HepG2 (cell line): ENCODE measurements around the gene SYS1. TPM values are rescaled to one million over a fixed set of nuclear protein-coding genes. Genes with fewer than 3 reads are reported as not detected.

Experiments used
- ETV6 ChIP-seq: sonication (generic); formaldehyde crosslinking; conservative IDR thresholded peaks from 2 replicates; pipeline ENCODE4 v1.4.0; 2020; ENCODE audit warnings: missing genetic modification reagents
- JDP2 ChIP-seq: sonication (generic); formaldehyde crosslinking; IDR thresholded peaks from 2 replicates; pipeline ENCODE4 v1.8.1; 2022; ENCODE audit warnings: missing genetic modification reagents, borderline replicate concordance
- KDM2A ChIP-seq: sonication (generic); formaldehyde crosslinking; IDR thresholded peaks from 2 replicates; pipeline ENCODE4 v1.4.0; 2020; ENCODE audit warnings: low read depth, missing genetic modification reagents, borderline replicate concordance
- KLF16 ChIP-seq, 2 experiments: sonication (generic) in 1 of 2; formaldehyde crosslinking in 1 of 2; IDR thresholded peaks; 2 replicates each; pipeline versions ENCODE4 v1.6.1 to v1.8.0; 2016 to 2023; ENCODE audit warnings: missing genetic modification reagents in 2 of 2, missing compliant biosample characterization in 1 of 2
- LCORL ChIP-seq, 2 experiments: fragments of 450-650 bp in 1 of 2; sonication (generic) in 1 of 2; formaldehyde crosslinking in 1 of 2; IDR thresholded peaks; 2 replicates each; pipeline versions ENCODE4 v1.5.0 to v1.6.1; 2017 to 2020; ENCODE audit warnings: antibody characterized with exemption in 1 of 2, missing genetic modification reagents in 1 of 2
- MIXL1 ChIP-seq: IDR thresholded peaks from 2 replicates; pipeline ENCODE4 v1.6.1; 2016
- MTA1 ChIP-seq: sonication (generic); formaldehyde crosslinking; IDR thresholded peaks from 2 replicates; pipeline ENCODE4 v1.4.0; 2020; ENCODE audit warnings: missing genetic modification reagents, mild to moderate bottlenecking, borderline replicate concordance
- MXD4 ChIP-seq: IDR thresholded peaks from 2 replicates; pipeline ENCODE4 v1.6.1; 2016; ENCODE audit warnings: mild to moderate bottlenecking, missing biosample characterization, missing genetic modification reagents
- MYNN ChIP-seq: sonication (generic); formaldehyde crosslinking; IDR thresholded peaks from 2 replicates; pipeline ENCODE4 v1.4.0; 2020; ENCODE audit warnings: mild to moderate bottlenecking, low read depth, missing genetic modification reagents
- RBM39 ChIP-seq: fragments of 200-400 bp; formaldehyde crosslinking; IDR thresholded peaks from one replicate; pipeline ENCODE4 v1.6.1; 2018; ENCODE audit warnings: antibody characterized with exemption, mild to moderate bottlenecking, low read depth, low read length; ENCODE audit not compliant: poor library complexity, severe bottlenecking
- SOX6 ChIP-seq, 2 experiments: fragments of 450-650 bp in 1 of 2; sonication (generic) in 1 of 2; formaldehyde crosslinking in 1 of 2; IDR thresholded peaks; 2 replicates each; pipeline versions ENCODE4 v1.4.0 to v1.6.1; 2017 to 2020; ENCODE audit warnings: antibody characterized with exemption in 1 of 2, mild to moderate bottlenecking in 1 of 2, missing genetic modification reagents in 1 of 2
- SRSF9 ChIP-seq: fragments of 200-400 bp; formaldehyde crosslinking; IDR thresholded peaks from 2 replicates; pipeline ENCODE4 v1.6.1; 2018; ENCODE audit warnings: borderline replicate concordance, mild to moderate bottlenecking, low read depth, low read length; ENCODE audit not compliant: insufficient read depth, poor library complexity, severe bottlenecking
- ZBTB7A ChIP-seq: sonication (generic); formaldehyde crosslinking; IDR thresholded peaks from 2 replicates; pipeline ENCODE4 v1.8.0; 2022; ENCODE audit warnings: mild to moderate bottlenecking, missing genetic modification reagents
- ZNF713 ChIP-seq: sonication (generic); formaldehyde crosslinking; IDR thresholded peaks from 2 replicates; pipeline ENCODE4 v1.4.0; 2020; ENCODE audit warnings: mild to moderate bottlenecking, missing genetic modification reagents
- polyA plus RNA-seq, 8 experiments: library from polyadenylated mRNA; depleted of rRNA in 3 of 8; stranded (reverse) in 7 of 8; unstranded in 1 of 8; fragments of >200 nt; fragmentation: Illumina TruSeq in 4 of 8; extraction: Trizol in 4 of 8; gene quantifications; 2 replicates each; pipeline versions ENCODE4 v1.2.1 to v1.2.3, GENCODE V29; 2011 to 2016; ENCODE audit warnings: low read depth in 4 of 8, missing spikeins in 1 of 8, mixed read lengths in 1 of 8; ENCODE audit not compliant: insufficient read depth in 1 of 8
- total RNA-seq, 5 experiments: library from RNA; depleted of rRNA; stranded (reverse); fragments of >200 nt; fragmentation: Illumina TruSeq; extraction: Trizol; gene quantifications; 2 replicates each; pipeline ENCODE4 v1.2.3, GENCODE V29; 2016; ENCODE audit warnings: low read depth in 1 of 5
- TF ChIP-seq, protein P1 (sequence below): sonication (generic); formaldehyde crosslinking; IDR thresholded peaks from 2 replicates; pipeline ENCODE4 v1.8.1; 2023; ENCODE audit warnings: mild to moderate bottlenecking, missing genetic modification reagents, borderline replicate concordance
- TF ChIP-seq, protein P2 (sequence below): sonication (generic); formaldehyde crosslinking; IDR thresholded peaks from 2 replicates; pipeline ENCODE4 v1.4.0; 2020; ENCODE audit warnings: mild to moderate bottlenecking, missing genetic modification reagents
- TF ChIP-seq, protein P3 (sequence below): sonication (generic); formaldehyde crosslinking; IDR thresholded peaks from 2 replicates; pipeline ENCODE4 v1.4.0; 2020; ENCODE audit warnings: missing genetic modification reagents
- TF ChIP-seq, protein P4 (sequence below): sonication (generic); formaldehyde crosslinking; IDR thresholded peaks from 2 replicates; pipeline ENCODE4 v1.4.0; 2020; ENCODE audit warnings: missing genetic modification reagents
- TF ChIP-seq, protein P5 (sequence below): sonication (generic); formaldehyde crosslinking; IDR thresholded peaks from 2 replicates; pipeline ENCODE4 v1.4.0; 2020; ENCODE audit warnings: missing genetic modification reagents
- TF ChIP-seq, protein P6 (sequence below): sonication (generic); formaldehyde crosslinking; IDR thresholded peaks from 2 replicates; pipeline ENCODE4 v1.4.0; 2020; ENCODE audit warnings: missing genetic modification reagents
- TF ChIP-seq, protein P7 (sequence below): sonication (generic); formaldehyde crosslinking; IDR thresholded peaks from 2 replicates; pipeline ENCODE4 v1.4.0; 2020; ENCODE audit warnings: mild to moderate bottlenecking, missing genetic modification reagents

Gene SYS1
- total and polyA plus RNA-seq, 2 of the 13 experiments (the other 11 are each of a cell fraction or from before 2014, with no cell fraction given) = 38.3 to 65.6 TPM

DNA sequence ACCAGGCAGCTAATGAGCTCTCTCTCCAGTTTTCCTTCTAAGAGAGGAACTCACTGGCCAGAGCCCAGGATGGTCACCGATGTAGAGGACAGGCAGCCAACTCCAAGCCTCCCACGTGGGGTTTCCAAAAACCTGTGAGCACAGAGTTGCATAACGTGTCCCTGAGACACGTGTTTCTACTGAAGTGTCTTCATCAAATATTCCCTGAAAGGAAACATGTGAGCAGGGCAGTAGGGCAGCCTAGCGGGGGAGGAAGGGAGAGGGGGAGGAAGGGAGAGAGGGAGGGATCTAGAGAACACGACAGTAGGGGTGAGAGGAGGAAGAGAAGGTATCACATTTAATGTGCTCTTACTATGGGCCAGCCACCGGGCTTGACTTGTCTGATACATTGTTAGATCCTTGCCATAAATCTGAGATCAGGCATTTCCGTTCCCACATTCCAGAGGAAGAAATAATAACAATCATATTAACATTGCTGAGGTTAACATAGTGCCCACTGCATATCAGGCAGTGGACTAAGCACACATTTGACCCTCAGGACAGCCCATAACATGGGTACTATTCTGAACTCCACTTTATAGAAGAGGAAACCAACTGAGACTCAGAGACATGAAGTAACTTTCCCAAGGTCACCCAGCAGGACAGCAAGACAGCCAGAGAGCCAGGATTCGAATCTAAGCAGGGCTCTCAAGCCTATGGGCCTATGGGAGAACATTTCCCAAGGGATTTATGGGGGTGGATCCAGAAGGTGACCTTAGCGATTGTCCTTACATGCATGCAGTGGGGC is 4.5 kb upstream of the SYS1 start (continued):
- TF ChIP-seq, protein P1, sequence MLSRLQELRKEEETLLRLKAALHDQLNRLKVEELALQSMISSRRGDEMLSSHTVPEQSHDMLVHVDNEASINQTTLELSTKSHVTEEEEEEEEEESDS = no peak
- TF ChIP-seq, protein P2, sequence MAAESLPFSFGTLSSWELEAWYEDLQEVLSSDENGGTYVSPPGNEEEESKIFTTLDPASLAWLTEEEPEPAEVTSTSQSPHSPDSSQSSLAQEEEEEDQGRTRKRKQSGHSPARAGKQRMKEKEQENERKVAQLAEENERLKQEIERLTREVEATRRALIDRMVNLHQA (CRISPR knock-in tag) = no peak
- TF ChIP-seq RBM39 = no peak
- TF ChIP-seq ETV6 (CRISPR knock-in tag) = no peak
- TF ChIP-seq, protein P3, sequence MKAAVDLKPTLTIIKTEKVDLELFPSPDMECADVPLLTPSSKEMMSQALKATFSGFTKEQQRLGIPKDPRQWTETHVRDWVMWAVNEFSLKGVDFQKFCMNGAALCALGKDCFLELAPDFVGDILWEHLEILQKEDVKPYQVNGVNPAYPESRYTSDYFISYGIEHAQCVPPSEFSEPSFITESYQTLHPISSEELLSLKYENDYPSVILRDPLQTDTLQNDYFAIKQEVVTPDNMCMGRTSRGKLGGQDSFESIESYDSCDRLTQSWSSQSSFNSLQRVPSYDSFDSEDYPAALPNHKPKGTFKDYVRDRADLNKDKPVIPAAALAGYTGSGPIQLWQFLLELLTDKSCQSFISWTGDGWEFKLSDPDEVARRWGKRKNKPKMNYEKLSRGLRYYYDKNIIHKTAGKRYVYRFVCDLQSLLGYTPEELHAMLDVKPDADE (CRISPR knock-in tag) = no peak
- TF ChIP-seq ZBTB7A (CRISPR knock-in tag) = no peak
- TF ChIP-seq ZNF713 = no peak
- TF ChIP-seq, protein P4, sequence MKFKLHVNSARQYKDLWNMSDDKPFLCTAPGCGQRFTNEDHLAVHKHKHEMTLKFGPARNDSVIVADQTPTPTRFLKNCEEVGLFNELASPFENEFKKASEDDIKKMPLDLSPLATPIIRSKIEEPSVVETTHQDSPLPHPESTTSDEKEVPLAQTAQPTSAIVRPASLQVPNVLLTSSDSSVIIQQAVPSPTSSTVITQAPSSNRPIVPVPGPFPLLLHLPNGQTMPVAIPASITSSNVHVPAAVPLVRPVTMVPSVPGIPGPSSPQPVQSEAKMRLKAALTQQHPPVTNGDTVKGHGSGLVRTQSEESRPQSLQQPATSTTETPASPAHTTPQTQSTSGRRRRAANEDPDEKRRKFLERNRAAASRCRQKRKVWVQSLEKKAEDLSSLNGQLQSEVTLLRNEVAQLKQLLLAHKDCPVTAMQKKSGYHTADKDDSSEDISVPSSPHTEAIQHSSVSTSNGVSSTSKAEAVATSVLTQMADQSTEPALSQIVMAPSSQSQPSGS (CRISPR knock-in tag) = peak; percentile 50; the same call in 1 of the 2 replicates
- TF ChIP-seq, protein P5, sequence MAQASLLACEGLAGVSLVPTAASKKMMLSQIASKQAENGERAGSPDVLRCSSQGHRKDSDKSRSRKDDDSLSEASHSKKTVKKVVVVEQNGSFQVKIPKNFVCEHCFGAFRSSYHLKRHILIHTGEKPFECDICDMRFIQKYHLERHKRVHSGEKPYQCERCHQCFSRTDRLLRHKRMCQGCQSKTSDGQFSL (CRISPR knock-in tag) = no peak
- no peak for TF ChIP-seq SOX6 (IDR thresholded peaks at IDR 0.05)
- TF ChIP-seq SOX6 (CRISPR knock-in tag; IDR thresholded peaks at IDR 0.05) = no peak
- no peak for TF ChIP-seq KDM2A (CRISPR knock-in tag)
- TF ChIP-seq JDP2 = no peak
- TF ChIP-seq MTA1 (CRISPR knock-in tag) = no peak
- TF ChIP-seq MXD4 (CRISPR knock-in tag) = no peak; the same call in 1 of the 2 replicates
- no peak for TF ChIP-seq MIXL1 (CRISPR knock-in tag)
- TF ChIP-seq, protein P6, sequence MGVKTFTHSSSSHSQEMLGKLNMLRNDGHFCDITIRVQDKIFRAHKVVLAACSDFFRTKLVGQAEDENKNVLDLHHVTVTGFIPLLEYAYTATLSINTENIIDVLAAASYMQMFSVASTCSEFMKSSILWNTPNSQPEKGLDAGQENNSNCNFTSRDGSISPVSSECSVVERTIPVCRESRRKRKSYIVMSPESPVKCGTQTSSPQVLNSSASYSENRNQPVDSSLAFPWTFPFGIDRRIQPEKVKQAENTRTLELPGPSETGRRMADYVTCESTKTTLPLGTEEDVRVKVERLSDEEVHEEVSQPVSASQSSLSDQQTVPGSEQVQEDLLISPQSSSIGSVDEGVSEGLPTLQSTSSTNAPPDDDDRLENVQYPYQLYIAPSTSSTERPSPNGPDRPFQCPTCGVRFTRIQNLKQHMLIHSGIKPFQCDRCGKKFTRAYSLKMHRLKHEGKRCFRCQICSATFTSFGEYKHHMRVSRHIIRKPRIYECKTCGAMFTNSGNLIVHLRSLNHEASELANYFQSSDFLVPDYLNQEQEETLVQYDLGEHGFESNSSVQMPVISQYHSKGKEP (CRISPR knock-in tag) = no peak
- TF ChIP-seq SRSF9 = no peak
- TF ChIP-seq, protein P7, sequence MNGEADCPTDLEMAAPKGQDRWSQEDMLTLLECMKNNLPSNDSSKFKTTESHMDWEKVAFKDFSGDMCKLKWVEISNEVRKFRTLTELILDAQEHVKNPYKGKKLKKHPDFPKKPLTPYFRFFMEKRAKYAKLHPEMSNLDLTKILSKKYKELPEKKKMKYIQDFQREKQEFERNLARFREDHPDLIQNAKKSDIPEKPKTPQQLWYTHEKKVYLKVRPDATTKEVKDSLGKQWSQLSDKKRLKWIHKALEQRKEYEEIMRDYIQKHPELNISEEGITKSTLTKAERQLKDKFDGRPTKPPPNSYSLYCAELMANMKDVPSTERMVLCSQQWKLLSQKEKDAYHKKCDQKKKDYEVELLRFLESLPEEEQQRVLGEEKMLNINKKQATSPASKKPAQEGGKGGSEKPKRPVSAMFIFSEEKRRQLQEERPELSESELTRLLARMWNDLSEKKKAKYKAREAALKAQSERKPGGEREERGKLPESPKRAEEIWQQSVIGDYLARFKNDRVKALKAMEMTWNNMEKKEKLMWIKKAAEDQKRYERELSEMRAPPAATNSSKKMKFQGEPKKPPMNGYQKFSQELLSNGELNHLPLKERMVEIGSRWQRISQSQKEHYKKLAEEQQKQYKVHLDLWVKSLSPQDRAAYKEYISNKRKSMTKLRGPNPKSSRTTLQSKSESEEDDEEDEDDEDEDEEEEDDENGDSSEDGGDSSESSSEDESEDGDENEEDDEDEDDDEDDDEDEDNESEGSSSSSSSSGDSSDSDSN (CRISPR knock-in tag) = no peak
- 0 out of 2 replicates have a peak, but pooled peaks have one; percentile 17 for TF ChIP-seq LCORL (IDR thresholded peaks at IDR 0.05)
- TF ChIP-seq LCORL (CRISPR knock-in tag; IDR thresholded peaks at IDR 0.05) = peak; percentile 96
- no peak for TF ChIP-seq MYNN (CRISPR knock-in tag)
- TF ChIP-seq KLF16 (CRISPR knock-in tag; IDR thresholded peaks at IDR 0.05) = no peak
